HG03558 (cell line): ENCODE results near the gene CDKL1.
"Not testable (repeated sequence)": the region's sequence is repeated elsewhere in the genome, so short reads cannot be mapped to it uniquely, and the experiment has no call there.

Source experiments
- ATAC-seq: cut with Tn5 transposase; IDR thresholded peaks from one replicate; pipeline ENCODE4 v1.9.1; 2021; ENCODE audit warnings: moderate number of reproducible peaks; ENCODE audit not compliant: unreplicated experiment; ENCODE audit errors: extremely low read depth

Gene CDKL1

GRCh38 chr14:50389668-50390441, 6.8 kb downstream of the CDKL1 start:
- ATAC-seq: no peak

- ATAC-seq: no peak
These were observed 8.3 kb downstream of the CDKL1 start for GRCh38 chr14:50388256-50388931.

GRCh38 chr14:50387548-50387947, 9.1 kb downstream of the CDKL1 start:
- no peak for ATAC-seq

- no peak for ATAC-seq
These were observed 13.0 kb downstream of the CDKL1 start for GRCh38 chr14:50383618-50384225.

GRCh38 chr14:50381823-50382287, 14.8 kb downstream of the CDKL1 start:
- no peak for ATAC-seq

- no peak for ATAC-seq
These were observed 15.7 kb downstream of the CDKL1 start for GRCh38 chr14:50381008-50381407.

GRCh38 chr14:50380455-50380854, 16.2 kb downstream of the CDKL1 start:
- ATAC-seq: no peak

- no peak for ATAC-seq
These were observed 17.1 kb downstream of the CDKL1 start for GRCh38 chr14:50379563-50379962.

GRCh38 chr14:50377550-50378085, 19.1 kb downstream of the CDKL1 start:
- ATAC-seq: no peak

GRCh38 chr14:50375760-50376159, 20.9 kb downstream of the CDKL1 start:
- no peak for ATAC-seq

GRCh38 chr14:50373959-50374358, 22.7 kb downstream of the CDKL1 start:
- no peak for ATAC-seq

GRCh38 chr14:50371546-50371945, 25.1 kb downstream of the CDKL1 start:
- no peak for ATAC-seq

GRCh38 chr14:50366589-50366988, 30.1 kb downstream of the CDKL1 start:
- ATAC-seq: no peak

GRCh38 chr14:50366115-50366514, 30.6 kb downstream of the CDKL1 start:
- ATAC-seq: no peak

GRCh38 chr14:50365572-50365971, 31.1 kb downstream of the CDKL1 start:
- ATAC-seq: not testable (repeated sequence)

GRCh38 chr14:50364792-50365191, 31.9 kb downstream of the CDKL1 start:
- no peak for ATAC-seq

GRCh38 chr14:50363714-50364111, 33.0 kb downstream of the CDKL1 start:
- ATAC-seq: peak; percentile 96

- no peak for ATAC-seq
These were observed 33.6 kb downstream of the CDKL1 start for GRCh38 chr14:50362764-50363713.

GRCh38 chr14:50361473-50362403, 34.9 kb downstream of the CDKL1 start:
- ATAC-seq: not testable (repeated sequence)
